Endometrial microvascular endothelial cells (primary cell): ENCODE results near the gene ANKRD50. TPM values are rescaled to one million over a fixed set of nuclear protein-coding genes. Genes with fewer than 3 reads are reported as not detected.

Experiments
- in situ Hi-C: cut with HindIII; loops from 2 replicates; pipeline ENCODE4 v1.10.0; 2017; ENCODE audit warnings: low sequenced_read_pairs, low pct_unique_long_range_greater_than_20kb; ENCODE audit errors: inconsistent ontology term
- total RNA-seq: library from RNA; depleted of rRNA; stranded (reverse); fragments of >200 nt; gene quantifications from one replicate; pipeline ENCODE4 v1.2.3, GENCODE V29; 2015; ENCODE audit errors: inconsistent ontology term

The ANKRD50 gene
- total RNA-seq = 67.4 TPM

DNA sequence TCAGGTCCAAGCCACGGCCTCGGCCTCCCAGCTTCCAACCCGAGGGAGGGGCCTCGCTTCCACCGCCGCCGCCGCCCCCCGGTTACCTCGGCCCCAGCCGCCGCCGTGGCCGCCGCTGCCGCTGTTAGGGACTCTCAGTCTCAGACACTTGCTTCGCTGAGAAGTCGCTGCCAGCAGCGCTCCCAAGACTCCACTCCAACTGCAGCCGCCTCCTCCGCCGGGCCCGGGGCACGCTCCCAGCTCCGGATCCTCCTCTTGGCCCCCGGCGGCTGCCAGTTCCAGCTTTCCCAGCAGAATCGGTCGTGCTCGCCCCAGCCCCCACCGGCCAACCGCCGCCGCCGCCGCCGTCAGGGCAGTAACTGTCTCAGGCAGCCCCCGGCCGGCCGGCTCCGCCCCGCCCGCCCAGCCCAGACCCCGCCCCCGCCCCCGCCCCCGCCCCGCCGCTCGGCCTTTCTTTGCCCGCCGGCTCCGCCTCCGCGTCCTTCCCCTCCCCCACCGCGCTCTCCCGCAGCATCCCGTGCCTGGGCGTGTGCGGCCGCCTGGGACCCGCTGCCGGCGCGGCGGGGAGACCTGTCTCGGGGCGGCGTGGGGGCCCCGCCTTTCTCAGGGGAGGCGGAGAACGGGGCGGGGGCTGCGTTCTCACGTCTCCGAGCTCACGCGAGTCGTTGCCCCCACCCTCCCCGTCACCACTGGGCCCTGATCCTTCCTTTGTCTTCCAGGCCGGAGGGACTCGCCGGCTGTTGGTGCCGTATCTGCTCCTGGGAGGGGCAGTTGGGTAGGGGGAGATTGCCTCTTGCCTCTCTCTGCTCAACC is at the start of gene ANKRD50:
Gene ANKRD50 (minus strand): TSS at position 361 of the 813 bp plus-strand sequence. CDS start 2,221 bp downstream, outside the sequence.
- in situ Hi-C loops = loop anchor here (25.0 kb wide), 1 partner anchor 225 kb away; no protein-coding TSS in a partner anchor

DNA sequence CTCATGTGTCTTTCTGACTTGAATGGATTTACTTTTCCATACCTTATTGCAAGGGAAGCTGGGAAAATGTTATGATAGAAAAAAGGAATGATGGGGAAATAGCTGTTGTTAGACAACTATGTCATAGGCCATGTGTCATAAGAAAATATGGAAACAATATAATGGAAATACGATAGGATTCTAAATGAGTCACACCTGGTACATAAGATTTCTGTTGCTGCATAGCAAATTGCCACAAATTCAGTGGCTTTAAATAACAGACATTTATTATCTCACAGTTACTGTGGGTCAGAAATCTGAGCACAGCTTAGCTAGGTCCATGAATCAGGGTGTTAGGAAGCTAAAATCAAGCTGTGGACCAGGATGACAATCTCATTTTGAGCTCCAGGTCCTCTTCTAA is 44.6 kb upstream of the ANKRD50 start:
- in situ Hi-C loops = no loop called here

GRCh38 chr4:124754681-124755080 is 42.1 kb upstream of the ANKRD50 start:
- in situ Hi-C loops = no loop called here

GRCh38 chr4:124753941-124754581 is 41.5 kb upstream of the ANKRD50 start:
- in situ Hi-C loops = no loop called here

DNA sequence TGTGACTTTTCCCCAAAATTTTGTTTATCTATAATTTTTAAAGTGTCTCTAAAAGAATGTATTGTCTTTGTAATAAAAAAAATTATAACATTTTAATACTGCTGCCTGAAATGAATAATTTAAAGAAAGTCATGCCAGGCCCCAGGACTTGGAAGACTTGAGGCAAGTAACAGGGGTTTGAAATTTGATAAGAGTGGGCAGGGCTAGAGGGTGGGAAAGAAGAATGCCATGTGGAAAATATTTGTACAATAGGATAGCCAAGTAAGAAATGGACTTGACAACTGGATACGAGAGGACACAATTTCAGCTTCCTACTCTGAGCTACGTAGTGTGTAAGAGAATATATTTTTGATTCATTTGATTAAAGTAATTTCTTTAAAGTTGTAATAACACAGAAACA is 36.9 kb upstream of the ANKRD50 start:
- in situ Hi-C loops = no loop called here

DNA sequence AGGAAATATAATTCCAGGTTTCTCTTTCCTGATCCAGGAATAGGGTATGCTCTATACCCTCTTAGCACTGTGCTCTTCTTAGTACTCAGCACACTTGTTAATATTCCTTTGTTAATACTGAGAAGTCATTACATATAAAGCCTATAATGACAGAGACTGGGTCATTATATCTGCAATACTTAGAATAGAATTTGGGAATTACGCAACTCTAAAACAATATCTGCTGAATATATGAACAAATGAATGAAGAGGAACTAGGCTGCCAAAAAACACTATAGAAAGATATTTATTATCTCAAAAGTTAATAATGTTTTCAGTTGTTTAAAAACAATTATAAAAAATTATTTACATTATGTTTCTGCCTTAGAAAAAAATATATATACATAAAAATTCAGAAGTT is 36.4 kb upstream of the ANKRD50 start:
- in situ Hi-C loops = no loop called here

GRCh38 chr4:124745985-124746801 is 33.7 kb upstream of the ANKRD50 start:
- in situ Hi-C loops = no loop called here

- in situ Hi-C loops = no loop called here
Measured at GRCh38 chr4:124743711-124744110, 31.2 kb upstream of the ANKRD50 start.

- in situ Hi-C loops = no loop called here
Measured at GRCh38 chr4:124740501-124740900, 28.0 kb upstream of the ANKRD50 start.

DNA sequence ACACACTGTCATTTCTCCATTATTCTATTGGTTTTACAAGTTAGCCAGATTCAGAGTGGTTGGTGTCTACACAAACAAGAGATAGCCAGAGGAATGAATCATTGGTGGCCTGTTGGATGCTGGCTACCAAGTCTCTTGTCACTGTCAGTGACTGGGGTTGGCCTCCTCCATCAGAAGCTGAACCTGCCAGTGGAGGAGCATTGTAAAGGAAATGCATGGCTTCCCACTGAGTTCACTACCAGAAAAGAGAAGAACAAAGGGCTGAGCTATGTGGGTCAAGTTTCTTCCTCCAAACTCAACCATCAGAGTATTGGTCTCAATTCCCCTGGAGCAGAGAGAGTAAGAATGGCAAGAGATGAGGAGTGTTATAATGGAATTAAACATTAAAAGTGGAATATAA is 26.5 kb upstream of the ANKRD50 start:
- in situ Hi-C loops = no loop called here

- in situ Hi-C loops = no loop called here
Measured at GRCh38 chr4:124737619-124738018, 25.1 kb upstream of the ANKRD50 start.

DNA sequence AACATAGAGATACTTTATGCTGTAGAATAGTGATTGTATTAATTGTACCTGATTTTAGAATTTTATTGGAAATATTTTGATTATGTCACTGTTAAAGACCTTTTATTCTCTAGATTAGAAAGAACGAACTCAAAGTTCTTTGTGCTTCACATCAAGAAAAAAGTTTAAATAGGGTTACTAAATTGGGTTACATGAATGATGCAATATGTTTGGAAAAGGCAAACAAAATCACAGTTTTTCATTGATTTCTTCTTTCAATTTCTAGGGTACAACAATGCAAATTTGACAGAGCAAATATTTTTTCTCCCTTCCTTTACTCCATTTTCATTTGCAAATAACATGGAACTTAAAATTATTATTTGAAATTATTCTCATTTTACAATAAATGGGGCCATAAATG is 24.0 kb upstream of the ANKRD50 start:
- in situ Hi-C loops = no loop called here

- in situ Hi-C loops = no loop called here
Measured at GRCh38 chr4:124727331-124727890, 14.9 kb upstream of the ANKRD50 start.

DNA sequence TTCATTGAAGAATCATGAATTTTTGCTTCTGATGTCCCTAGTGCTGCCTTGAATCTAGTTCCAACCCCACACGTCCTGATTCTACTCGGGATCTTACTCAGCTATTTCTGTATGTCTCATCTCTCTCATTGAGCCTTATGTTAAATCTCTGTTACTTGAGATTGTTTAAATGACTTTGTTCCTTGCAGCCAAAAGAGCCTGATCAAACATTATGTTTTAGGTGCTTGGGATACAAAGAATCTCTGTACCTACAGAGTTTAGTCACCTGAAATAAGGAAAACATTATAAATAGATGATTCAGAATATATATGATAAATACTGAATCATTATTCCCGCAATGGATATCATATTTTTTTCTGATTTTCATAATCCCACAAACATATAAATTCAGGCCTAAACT is 13.7 kb upstream of the ANKRD50 start:
- in situ Hi-C loops = no loop called here

DNA sequence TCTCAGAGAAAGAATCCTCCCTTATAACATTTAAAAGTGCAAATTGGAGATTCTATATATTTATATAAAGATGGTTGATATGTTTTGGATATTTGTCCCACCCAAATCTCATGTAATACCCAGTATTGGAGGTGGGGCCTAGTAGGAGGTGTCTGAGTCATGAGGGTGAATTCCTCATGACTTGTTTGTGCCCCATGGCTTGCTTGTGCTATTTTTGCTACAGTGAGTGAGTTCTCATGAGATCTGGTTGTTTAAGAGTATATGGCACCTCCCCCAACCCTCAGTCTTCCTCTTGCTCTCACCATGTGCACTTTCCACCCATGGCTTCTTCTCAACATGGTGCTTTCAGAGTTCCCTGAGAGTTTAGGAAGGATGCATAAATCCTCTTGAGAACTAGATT is 9.5 kb upstream of the ANKRD50 start:
- in situ Hi-C loops = loop anchor here (25.0 kb wide), 1 partner anchor 215 kb away; no protein-coding TSS in a partner anchor

DNA sequence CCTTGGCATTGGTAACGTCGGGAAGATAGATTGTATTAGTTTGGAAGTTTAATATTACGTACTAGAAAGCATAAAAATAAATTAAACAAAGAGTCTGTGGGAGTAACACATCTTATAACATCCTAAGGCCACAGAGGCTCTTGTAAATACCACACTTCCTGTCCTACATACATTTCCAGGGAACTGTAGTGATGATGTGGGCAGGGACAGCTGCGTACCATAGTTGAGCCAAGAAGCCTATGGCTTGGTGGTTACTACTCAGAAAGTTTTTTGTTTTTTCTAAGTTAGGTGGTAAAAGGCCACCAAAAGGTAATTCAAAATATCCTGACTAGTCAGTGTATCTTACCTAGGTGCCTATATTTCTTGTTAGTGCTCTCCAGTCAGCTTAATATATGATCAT is 4.6 kb upstream of the ANKRD50 start:
- in situ Hi-C loops = loop anchor here (25.0 kb wide), 1 partner anchor 220 kb away; no protein-coding TSS in a partner anchor

DNA sequence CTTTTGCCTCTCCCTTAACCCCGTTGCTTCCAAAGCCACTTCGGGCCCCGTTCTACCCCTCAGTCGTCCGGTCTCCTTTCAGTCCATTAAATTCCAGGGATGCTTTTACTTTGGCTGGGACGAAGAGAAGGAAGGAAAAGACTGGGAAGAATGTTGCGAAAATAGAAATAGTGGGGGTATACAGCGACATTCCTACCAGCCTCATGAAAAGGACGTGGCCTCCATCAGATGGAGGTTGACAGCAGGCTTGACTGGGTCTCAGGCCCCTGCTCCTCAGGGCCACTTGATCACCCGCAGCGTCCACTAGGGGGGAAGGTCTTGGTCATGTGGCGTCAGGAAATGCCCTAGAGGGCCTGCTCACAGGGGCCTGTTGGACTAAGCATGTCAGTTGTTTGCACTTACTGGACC is 657 bp upstream of the ANKRD50 start:
- in situ Hi-C loops = loop anchor here (25.0 kb wide), 1 partner anchor 224 kb away; no protein-coding TSS in a partner anchor

- in situ Hi-C loops = loop anchor here (25.0 kb wide), 1 partner anchor 226 kb away; no protein-coding TSS in a partner anchor
Measured at GRCh38 chr4:124711471-124712371, 811 bp downstream of the ANKRD50 start.
